NT2/D1 (cell line): ENCODE data around the gene ARHGAP5.

Experiments used
- YY1 ChIP-seq: IDR thresholded peaks from 2 replicates; pipeline ENCODE4 v1.6.1; 2011; ENCODE audit not compliant: insufficient read length, insufficient read depth
- ZNF274 ChIP-seq: IDR thresholded peaks from 2 replicates; pipeline ENCODE4 v1.6.1; 2011; ENCODE audit warnings: mild to moderate bottlenecking, low read depth, low read length

GRCh38 chr14:32049361-32050088 is 27.6 kb upstream of the ARHGAP5 start:
- TF ChIP-seq ZNF274 (no peak), YY1 (no peak)
